22Rv1 (cell line): Measurements from ENCODE around the gene FNDC3A.
"Not testable (repeated sequence)": the region's sequence is repeated elsewhere in the genome, so short reads cannot be mapped to it uniquely, and the experiment has no call there.

ENCODE experiments used
- H3K27ac ChIP-seq: fragments of 450-650 bp; 2 replicates; pipeline ENCODE4 v1.5.1; 2017
- ZFX ChIP-seq: fragments of 450-650 bp; IDR thresholded peaks from 2 replicates; pipeline ENCODE4 v1.6.1; 2017; ENCODE audit warnings: antibody characterized with exemption, borderline replicate concordance
- TF ChIP-seq, protein P1 (sequence below): fragments of 450-650 bp; IDR thresholded peaks from 2 replicates; pipeline ENCODE4 v1.5.1; 2017; ENCODE audit warnings: mild to moderate bottlenecking

FNDC3A gene

GRCh38 chr13:49116873-49117272 is 141.2 kb downstream of the FNDC3A start:
- TF ChIP-seq ZFX, result no peak
- TF ChIP-seq, protein P1, sequence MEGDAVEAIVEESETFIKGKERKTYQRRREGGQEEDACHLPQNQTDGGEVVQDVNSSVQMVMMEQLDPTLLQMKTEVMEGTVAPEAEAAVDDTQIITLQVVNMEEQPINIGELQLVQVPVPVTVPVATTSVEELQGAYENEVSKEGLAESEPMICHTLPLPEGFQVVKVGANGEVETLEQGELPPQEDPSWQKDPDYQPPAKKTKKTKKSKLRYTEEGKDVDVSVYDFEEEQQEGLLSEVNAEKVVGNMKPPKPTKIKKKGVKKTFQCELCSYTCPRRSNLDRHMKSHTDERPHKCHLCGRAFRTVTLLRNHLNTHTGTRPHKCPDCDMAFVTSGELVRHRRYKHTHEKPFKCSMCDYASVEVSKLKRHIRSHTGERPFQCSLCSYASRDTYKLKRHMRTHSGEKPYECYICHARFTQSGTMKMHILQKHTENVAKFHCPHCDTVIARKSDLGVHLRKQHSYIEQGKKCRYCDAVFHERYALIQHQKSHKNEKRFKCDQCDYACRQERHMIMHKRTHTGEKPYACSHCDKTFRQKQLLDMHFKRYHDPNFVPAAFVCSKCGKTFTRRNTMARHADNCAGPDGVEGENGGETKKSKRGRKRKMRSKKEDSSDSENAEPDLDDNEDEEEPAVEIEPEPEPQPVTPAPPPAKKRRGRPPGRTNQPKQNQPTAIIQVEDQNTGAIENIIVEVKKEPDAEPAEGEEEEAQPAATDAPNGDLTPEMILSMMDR, result no peak

DNA sequence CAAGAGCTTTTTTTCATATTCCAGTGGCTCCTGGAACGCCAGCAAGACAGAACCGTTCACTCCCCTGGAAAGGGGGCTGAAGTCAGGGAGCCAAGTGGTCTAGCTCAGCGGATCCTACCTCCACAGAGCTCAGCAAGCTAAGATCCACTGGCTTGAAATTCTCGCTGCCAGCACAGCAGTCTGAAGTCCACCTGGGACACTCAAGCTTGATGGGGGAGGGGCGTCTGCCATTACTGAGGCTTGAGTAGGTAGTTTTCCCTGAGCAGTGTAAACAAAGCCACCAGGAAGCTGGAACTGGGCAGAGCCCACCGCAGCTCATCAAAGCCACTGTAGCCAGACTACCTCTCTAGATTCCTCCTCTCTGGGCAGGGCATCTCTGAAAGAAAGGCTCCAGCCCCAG is 142.7 kb downstream of the FNDC3A start:
- not testable (repeated sequence) for H3K27ac ChIP-seq

More at GRCh38 chr13:49116873-49117272, 141.2 kb downstream of the FNDC3A start:
- H3K27ac ChIP-seq, result no peak overlapping the region

GRCh38 chr13:49124693-49125304 is 149.1 kb downstream of the FNDC3A start:
- TF ChIP-seq ZFX, result no peak
- TF ChIP-seq, protein P1, result no peak
- H3K27ac ChIP-seq, result no peak overlapping the region

- no peak overlapping the region for H3K27ac ChIP-seq
- TF ChIP-seq, protein P1, result no peak
- TF ChIP-seq ZFX, result no peak
Observed at GRCh38 chr13:49125964-49126524, 150.3 kb downstream of the FNDC3A start.

GRCh38 chr13:49132479-49133002 is 156.8 kb downstream of the FNDC3A start:
- TF ChIP-seq ZFX, result no peak
- TF ChIP-seq, protein P1, result no peak
- no peak overlapping the region for H3K27ac ChIP-seq

- H3K27ac ChIP-seq, result no peak overlapping the region
- TF ChIP-seq, protein P1, result no peak
- no peak for TF ChIP-seq ZFX
Observed at GRCh38 chr13:49134305-49134704, 158.6 kb downstream of the FNDC3A start.

- H3K27ac ChIP-seq, result not testable (repeated sequence)
Observed at GRCh38 chr13:49137138-49137643, 161.5 kb downstream of the FNDC3A start.

DNA sequence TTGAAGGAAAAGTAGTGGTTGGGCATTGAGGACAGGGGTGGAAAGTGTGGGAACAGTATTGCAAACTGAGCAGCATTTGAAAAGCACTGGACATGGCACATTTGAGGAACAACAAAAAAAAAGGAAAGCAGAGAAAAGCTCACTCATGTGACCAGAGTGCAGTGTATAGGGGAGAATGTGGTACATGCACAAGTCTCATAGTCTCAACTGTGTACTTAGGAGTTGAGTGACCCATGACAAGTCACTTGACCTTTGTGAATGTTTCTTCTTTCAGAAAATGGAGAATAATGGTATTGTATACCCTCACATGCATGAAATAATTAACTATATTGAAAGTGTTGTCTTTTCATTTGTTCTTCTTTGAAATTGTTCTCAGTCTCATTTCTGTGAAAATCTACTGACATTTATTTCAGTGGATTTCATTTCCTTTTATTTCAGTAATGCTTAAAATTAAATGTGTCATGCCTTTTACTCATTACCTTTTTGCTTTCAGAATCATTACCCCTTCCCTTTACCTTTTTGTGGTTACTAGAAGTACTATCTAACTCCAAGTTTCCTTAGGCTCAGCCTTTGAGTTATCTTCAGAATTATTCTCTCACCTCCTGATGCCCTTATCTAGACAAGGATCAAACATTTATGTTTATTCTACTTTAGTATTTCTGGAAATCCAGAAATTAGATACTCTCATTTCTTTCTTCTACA is 165.3 kb downstream of the FNDC3A start:
- H3K27ac ChIP-seq, result no peak overlapping the region
- TF ChIP-seq ZFX, result no peak
- TF ChIP-seq, protein P1, result no peak
